ENCODE measurements around the gene NMD3.
"Not testable (repeated sequence)": the region's sequence is repeated elsewhere in the genome, so short reads cannot be mapped to it uniquely, and the experiment has no call there.

NMD3 gene

GRCh38 chr3:161220850-161221753, at the start of gene NMD3:
Gene NMD3 (plus strand): TSS chr3:161221311. CDS start chr3:161222014, 703 bp downstream.
- peak; percentile 97 for DNase-seq

DNA sequence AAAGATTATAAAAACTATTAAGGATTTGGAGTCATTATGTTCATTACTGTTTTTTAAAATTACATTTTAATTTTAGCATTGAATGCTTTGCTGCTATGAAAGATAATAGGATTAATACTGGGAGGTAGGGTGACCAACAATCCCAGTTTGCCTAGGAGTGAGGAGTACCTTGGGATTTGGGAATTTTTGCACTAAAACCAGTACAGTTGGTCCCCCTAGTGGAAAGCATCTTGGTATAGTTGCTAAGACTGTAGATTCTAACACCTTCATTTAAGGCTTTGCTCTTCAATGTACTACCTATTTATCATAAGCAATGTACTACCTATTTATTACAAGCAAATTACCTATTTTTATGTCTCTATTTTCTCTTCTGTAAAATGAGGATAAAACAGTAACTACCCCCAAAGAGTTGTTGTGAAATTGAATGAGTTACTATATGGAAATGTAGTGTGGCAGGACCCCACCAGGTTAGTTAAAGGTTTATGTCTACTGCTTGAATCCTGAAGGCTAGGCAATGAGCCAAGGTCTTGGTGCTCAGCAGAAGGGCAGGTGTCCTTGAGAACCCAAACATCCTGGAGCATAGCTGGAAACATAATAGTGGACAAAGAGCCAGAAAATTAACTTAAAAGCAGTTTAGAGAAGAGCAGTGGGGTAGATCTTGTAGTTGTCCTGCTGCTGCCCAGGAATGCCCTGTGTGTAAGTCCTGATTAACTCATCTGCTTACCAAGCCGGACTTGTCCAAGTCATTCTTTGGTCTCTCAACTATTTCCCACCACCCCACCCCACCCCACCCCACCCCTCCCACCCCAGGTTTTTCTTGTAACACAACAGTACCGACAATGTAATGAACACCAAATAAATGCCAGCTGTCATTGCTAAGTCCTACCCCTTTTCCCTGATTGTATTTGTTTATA, 49.2 kb upstream of the NMD3 start:
- no peak for DNase-seq

DNA sequence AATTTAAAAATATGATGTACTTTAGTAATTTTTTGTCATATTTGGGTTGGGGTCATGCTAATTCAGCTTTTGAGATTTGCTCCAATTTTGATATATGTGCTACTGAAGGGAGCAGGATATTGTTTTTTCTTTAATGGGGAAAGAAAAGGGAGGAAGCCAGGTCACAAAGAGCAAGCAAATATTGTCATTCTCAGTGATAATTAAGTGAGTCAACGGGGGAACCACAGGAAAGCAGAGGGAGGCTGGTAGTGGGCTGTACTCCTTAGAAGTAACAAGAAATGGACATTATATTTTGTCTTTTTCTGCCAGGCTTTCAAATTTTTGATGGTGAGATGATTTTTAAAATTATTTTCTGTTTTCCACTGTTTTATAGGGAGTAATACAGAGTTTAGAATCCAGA, 45.6 kb upstream of the NMD3 start:
- DNase-seq, result no peak

DNA sequence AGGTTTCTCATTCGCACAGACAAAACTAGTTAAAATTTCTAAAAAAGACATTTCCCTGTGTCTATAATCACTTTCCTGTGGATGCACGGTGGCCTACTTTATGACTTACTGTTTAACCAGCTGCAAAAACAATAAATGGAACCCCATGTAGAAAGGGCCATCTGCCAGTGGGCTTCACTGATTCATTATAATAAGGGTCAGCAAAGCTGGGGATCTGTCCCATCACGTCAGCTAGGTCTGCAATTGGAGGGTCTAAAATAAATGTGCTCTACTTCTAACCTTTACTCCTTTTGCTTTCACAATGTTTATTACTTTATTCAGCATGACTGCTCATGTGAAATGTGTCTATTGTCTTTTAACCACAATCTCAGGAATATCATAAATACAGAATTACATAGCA, 43.1 kb upstream of the NMD3 start:
- DNase-seq, result no peak

- DNase-seq, result not testable (repeated sequence)
These were observed 39.7 kb upstream of the NMD3 start for GRCh38 chr3:161181371-161181770.

GRCh38 chr3:161187046-161187445, 34.1 kb upstream of the NMD3 start:
- DNase-seq, result peak; percentile 37

DNA sequence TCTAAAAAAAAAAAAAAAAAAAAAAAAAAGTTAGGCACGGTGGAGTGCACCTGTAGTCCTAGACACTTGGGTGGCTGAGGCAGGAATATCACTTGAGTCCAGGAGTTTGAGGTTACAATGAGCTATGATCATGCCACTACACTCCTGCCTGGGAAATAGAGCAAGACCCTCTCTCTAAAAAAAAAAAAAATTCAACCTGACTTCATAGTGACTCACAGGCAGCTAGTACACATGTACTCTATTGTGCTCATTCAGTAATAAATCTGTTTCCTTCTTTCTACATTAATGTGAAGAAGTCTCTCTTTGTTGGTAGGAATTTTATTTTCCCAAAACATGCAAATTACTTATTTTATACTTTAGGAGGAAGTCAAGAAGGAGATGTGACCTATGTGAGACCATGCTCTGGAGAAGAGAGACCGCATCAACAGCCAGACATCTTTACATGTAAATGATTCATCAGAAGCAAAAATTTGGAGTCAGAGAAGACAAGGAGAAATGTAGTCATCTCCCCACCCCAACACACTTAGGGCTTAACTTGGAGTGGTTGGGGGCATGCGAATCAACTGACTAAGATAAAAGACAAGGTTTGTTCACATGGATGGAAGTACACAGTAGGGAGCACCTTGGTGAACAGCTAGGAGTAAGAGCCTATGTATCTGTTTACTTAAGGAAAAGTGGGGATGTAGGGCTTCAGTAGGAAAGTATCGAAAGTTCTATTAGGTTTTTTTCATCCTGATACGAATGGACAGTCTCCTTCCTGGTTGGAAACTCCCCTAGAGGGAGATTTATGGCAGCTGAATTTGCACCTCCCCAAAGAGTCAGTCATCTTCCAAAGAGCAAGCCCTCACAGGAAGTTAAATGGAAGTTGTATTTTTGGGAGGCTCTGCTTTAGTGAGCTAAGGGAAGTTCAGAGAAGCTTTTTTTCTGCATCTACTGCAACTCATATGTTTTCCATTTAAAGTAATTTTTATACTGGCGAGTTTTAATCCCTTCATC, 23.0 kb upstream of the NMD3 start:
- DNase-seq, result no peak

- DNase-seq, result no peak
These were observed 21.2 kb upstream of the NMD3 start for GRCh38 chr3:161199926-161200325.

- DNase-seq, result no peak
These were observed 17.5 kb upstream of the NMD3 start for GRCh38 chr3:161203485-161204098.

DNA sequence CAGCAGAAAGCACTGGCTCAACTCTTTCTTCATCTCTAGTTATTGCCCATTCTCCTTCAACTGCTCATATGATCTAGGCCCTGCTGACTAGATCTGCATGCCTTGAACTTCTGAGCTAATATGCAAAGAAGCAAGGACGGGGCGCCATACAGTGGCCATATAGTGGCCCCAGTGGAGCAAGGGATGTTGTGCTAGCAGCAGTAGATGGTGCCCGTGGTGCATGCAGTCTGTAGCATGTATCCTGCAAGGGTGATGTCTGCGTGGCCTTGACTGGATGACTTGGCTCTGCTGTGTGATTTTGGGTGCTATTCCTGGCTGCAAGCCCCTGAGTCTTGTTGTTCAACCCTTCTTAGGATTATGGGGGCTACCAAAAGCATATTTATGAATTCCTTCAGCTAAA, 12.2 kb upstream of the NMD3 start:
- DNase-seq, result no peak

GRCh38 chr3:161212171-161212771, 8.8 kb upstream of the NMD3 start:
- DNase-seq, result no peak

GRCh38 chr3:161212906-161213305, 8.2 kb upstream of the NMD3 start:
- no peak for DNase-seq

DNA sequence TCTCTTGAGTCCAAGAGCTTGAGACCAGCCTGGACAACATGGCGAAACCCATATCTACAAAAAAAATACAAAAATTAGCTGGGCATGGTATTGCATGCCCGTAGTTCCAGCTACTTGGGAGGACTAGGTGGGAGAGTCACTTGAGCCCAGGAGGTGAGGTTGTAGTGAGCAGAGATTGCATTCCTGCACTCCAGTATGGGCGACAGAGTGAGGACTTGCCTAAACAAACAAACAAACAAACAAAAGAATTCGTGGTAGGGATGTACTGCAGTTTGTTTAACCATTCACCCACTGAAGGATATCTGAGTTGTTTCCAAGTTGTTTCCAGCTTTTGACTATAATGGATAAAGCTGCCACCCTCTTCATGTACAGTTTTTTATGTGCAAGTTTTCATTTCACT, 7.5 kb upstream of the NMD3 start:
- DNase-seq, result no peak

- no peak for DNase-seq
These were observed 5.9 kb upstream of the NMD3 start for GRCh38 chr3:161215185-161215584.

- no peak for DNase-seq
These were observed 3.6 kb upstream of the NMD3 start for GRCh38 chr3:161217496-161217895.

- no peak for DNase-seq
These were observed 1.6 kb upstream of the NMD3 start for GRCh38 chr3:161219495-161219894.

- DNase-seq, result peak; percentile 75
These were observed 892 bp downstream of the NMD3 start for GRCh38 chr3:161221806-161222600.

- DNase-seq, result peak; percentile 40
These were observed 1.6 kb downstream of the NMD3 start for GRCh38 chr3:161222662-161223061.

DNA sequence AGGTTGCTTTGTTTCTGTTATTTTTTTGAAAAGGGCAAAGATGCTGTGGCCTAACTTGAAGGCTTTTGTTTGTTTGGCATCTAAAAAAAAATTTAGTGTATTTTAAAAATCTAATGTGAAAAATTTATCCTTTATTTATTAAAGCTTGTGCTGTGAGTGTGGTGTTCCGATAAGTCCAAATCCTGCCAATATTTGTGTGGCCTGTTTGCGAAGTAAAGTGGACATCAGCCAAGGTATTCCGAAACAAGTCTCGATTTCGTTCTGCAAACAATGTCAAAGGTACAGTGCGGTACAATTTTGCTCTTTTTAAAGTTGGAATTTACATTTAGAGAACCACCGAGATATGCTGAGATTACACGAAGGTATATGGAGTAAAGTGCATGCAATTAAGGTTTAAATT, 3.7 kb downstream of the NMD3 start:
- DNase-seq, result no peak

DNA sequence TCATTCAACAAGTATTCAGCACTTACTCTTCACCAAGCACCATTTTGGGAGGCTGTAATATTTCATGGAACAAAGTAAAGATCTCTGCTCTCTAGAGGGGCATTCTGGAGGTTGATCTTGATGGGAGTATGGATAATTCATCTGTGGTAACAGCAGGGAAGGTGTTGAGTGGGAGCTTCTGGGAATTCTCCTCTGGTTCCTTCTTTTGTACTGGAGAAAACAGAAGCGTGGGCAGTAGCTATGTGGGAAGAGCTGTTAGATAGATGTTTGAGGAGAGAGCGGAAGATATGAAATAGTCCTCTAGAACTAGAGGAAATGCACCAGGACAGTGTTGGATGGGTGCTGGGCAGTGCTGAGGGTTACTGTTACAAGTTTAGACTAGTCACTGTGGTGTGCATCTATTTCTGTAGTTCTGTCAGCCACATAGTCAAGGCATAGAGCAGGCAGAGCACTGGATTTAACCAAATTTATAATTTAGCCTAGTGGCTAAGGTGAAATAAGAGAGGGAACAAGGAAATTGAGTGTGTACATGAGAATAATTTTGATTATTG, 9.6 kb downstream of the NMD3 start:
- no peak for DNase-seq
